Breast epithelium (tissue), 3 donors: Measurements from ENCODE around the gene MMP25.

ENCODE experiments used
- CTCF ChIP-seq, 3 donors: fragments of 450-650 bp; IDR thresholded peaks; one replicate each; pipeline ENCODE4 v1.5.1; 2016 to 2017; ENCODE audit warnings: antibody characterized with exemption in 3 of 3, mild to moderate bottlenecking in 3 of 3, moderate library complexity in 3 of 3
- POLR2A ChIP-seq: fragments of 450-650 bp; IDR thresholded peaks from one replicate; pipeline ENCODE4 v1.6.1; 2016; ENCODE audit warnings: antibody characterized with exemption, mild to moderate bottlenecking, moderate library complexity

GRCh38 chr16:3044708-3045107 is 1.7 kb upstream of the MMP25 start:
- TF ChIP-seq POLR2A (no peak), CTCF (IDR thresholded peaks at IDR 0.05) (no peak)
